Kidney (tissue), 14 donors: ENCODE results near the gene SIGMAR1. TPM values are rescaled to one million over a fixed set of nuclear protein-coding genes. Genes with fewer than 3 reads are reported as not detected.

Experiments
- DNase-seq, 5 donors: peaks; one replicate each; pipeline ENCODE4 v3.0.0-alpha.2; 2013 to 2020
- FAIRE-seq: peaks from 2 replicates; lab custom pipeline; 2012; peaks lifted over from hg19 to GRCh38; lab: Jason Lieb, UNC
- H3K27ac ChIP-seq, 2 donors: one replicate each; pipeline ENCODE4 v1.7.0; 2013; ENCODE audit warnings: low read depth in 2 of 2, low read length in 2 of 2, inconsistent platforms in 1 of 2
- H3K27me3 ChIP-seq: one replicate; pipeline ENCODE4 v1.7.1; 2013; ENCODE audit warnings: low read length, inconsistent platforms; ENCODE audit not compliant: control insufficient read depth, insufficient read depth
- H3K36me3 ChIP-seq, 3 donors: one replicate each; pipeline versions ENCODE4 v1.7.0 to v1.7.1; 2013; ENCODE audit warnings: low read length in 3 of 3, control low read depth in 1 of 3, inconsistent platforms in 1 of 3; ENCODE audit not compliant: insufficient read depth in 3 of 3, control insufficient read depth in 2 of 3
- H3K4me1 ChIP-seq, 3 donors: one replicate each; pipeline versions ENCODE4 v1.7.0 to v1.7.1; 2013; ENCODE audit warnings: low read length in 3 of 3, inconsistent platforms in 1 of 3, low read depth in 1 of 3; ENCODE audit not compliant: control insufficient read depth in 2 of 3, insufficient read depth in 2 of 3
- H3K4me3 ChIP-seq, 3 donors: one replicate each; pipeline versions ENCODE4 v1.7.0 to v1.8.1; 2013; ENCODE audit warnings: low read length in 3 of 3, control low read depth in 1 of 3, inconsistent platforms in 1 of 3
- H3K9ac ChIP-seq, 3 donors: one replicate each; pipeline versions ENCODE4 v1.7.0 to v1.7.1; 2013; ENCODE audit warnings: low read length in 3 of 3, control low read depth in 1 of 3, inconsistent platforms in 1 of 3
- H3K9me3 ChIP-seq, 3 donors: one replicate each; pipeline versions ENCODE4 v1.7.0 to v1.7.1; 2013; ENCODE audit warnings: low read length in 3 of 3, control low read depth in 1 of 3, inconsistent platforms in 1 of 3; ENCODE audit not compliant: control insufficient read depth in 2 of 3, insufficient read depth in 1 of 3
- intact Hi-C: fragments of 100-400 bp; cut with DNase I; formaldehyde crosslinking; loops from one replicate; pipeline ENCODE4 v1.11.1; 2022
- polyA plus RNA-seq: library from polyadenylated mRNA; stranded (reverse); fragments of 350-450 nt; fragmentation: Illumina TruSeq; extraction: RNeasy Lipid Tissue Mini Kit (QIAGEN cat#74804); gene quantifications from one replicate; pipeline ENCODE4 v1.2.3, GENCODE V29; 2014; ENCODE audit warnings: low read depth, low replicate concordance; ENCODE audit not compliant: insufficient read depth
- total RNA-seq: library from RNA; stranded (reverse); fragmentation: NEBNext Ultra II Directional; extraction: Animal tissue kit (Norgen Biotek cat#: 25700); gene quantifications from one replicate; pipeline ENCODE4 v1.2.1, GENCODE V29; 2021
- TF ChIP-seq, protein P1 (sequence below): IDR thresholded peaks from 3 replicates; pipeline ENCODE4 v1.5.1; 2012; ENCODE audit warnings: mild to moderate bottlenecking, moderate library complexity, borderline replicate concordance; ENCODE audit not compliant: insufficient read depth; ENCODE audit errors: extremely low read depth
- donor health status: control.
- donor health status: control.
- donor health status: control.
- donor health status: control.
- donor health status: control.
- donor health status: DM: yes; HTN: yes; CAD: no.
- donor health status: Normal renal cell carcinoma (clear cell type).

The SIGMAR1 gene
- total and polyA plus RNA-seq, 2 donors from 2014 or later = 40.6 to 43.3 TPM

DNA sequence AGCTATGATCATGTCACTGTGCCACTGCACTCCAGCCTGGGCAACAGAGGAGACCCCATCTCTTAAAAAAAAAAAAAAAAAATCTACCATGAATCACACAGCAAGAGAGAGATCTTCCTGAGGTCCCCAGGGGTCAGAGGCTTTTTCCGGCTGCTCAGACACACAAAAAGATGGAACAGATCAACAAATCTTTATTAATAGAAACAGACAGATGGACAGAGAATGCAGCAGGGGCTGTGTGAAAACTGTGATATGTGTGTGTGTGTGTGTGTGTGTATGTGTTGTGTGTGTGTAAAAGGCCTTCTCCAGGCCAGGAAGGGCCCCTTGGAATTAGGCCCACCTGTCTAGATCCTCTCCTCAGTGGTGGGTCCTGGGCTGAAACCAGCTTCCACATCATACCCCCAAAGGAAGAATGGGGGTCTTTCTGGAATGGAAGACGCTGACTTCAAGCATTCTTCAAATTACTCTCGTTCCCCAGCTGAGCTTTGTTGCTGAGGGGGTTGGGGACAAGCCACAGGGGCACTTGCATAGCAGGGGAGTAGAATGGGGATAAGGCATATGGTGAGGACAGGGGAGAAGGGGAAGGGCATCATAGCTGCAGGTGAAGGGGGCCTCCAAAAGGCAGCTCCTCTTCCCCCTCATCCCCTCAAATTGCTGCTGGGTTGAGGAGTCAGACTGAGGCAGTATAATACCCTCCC lies 2.9 kb downstream of the SIGMAR1 start:
- Histone ChIP-seq H3K9ac (no peak overlapping the region), H3K9me3 (no peaks in the 10 kb centered on the region), H3K27me3 (peaks cover 4% of the 10 kb centered on the region), H3K4me3 (no peak overlapping the region), H3K27ac (no peak overlapping the region), H3K4me1 (peaks cover 0 to 21% (median 2%) of the 10 kb centered on the region in 3 donors), H3K36me3 (peaks cover 2 to 7% (median 2%) of the 10 kb centered on the region in 3 donors)
- FAIRE-seq = no peak
- TF ChIP-seq, protein P1, sequence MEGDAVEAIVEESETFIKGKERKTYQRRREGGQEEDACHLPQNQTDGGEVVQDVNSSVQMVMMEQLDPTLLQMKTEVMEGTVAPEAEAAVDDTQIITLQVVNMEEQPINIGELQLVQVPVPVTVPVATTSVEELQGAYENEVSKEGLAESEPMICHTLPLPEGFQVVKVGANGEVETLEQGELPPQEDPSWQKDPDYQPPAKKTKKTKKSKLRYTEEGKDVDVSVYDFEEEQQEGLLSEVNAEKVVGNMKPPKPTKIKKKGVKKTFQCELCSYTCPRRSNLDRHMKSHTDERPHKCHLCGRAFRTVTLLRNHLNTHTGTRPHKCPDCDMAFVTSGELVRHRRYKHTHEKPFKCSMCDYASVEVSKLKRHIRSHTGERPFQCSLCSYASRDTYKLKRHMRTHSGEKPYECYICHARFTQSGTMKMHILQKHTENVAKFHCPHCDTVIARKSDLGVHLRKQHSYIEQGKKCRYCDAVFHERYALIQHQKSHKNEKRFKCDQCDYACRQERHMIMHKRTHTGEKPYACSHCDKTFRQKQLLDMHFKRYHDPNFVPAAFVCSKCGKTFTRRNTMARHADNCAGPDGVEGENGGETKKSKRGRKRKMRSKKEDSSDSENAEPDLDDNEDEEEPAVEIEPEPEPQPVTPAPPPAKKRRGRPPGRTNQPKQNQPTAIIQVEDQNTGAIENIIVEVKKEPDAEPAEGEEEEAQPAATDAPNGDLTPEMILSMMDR = no peak
- intact Hi-C loops = no loop called here
- no peak for DNase-seq

DNA sequence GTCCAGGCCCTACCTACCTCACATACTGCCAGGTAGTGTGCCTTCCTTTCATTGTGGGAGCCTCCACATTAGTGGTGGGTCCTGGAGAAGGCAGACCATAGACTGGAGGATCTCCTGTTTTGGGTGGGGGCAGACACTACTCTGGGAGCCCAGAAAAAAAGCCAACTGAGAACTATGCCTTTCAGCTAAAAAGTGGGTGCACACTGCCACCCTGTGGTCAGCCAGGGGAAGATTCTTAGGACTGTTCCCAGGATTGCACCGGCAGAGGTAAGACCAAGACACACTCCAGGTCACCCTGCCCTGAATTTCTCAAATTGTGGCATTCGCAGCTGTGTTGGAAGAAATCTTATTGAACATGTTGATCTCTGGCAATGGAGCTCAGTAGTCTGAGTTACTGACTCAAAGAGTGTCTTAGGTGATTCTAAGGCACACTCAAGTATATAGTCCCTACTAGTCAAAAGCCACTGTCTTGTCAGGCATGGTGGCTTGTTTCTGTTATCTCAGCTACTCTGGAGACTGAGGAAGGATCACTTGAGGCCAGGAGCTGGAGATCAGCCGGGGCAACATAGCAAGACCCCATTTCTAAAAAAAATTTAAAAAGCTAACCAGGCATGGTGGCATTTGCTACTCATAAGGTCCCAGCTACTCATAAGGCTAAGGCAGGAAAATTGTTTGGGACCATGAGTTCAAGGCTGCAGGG lies 3.6 kb downstream of the SIGMAR1 start:
- Histone ChIP-seq H3K27ac (no peak overlapping the region), H3K4me3 (no peak overlapping the region), H3K9ac (no peak overlapping the region), H3K9me3 (no peaks in the 10 kb centered on the region), H3K27me3 (peaks cover 9% of the 10 kb centered on the region), H3K4me1 (peaks cover 0 to 24% (median 2%) of the 10 kb centered on the region in 3 donors), H3K36me3 (peaks cover 2 to 7% (median 2%) of the 10 kb centered on the region in 3 donors)
- TF ChIP-seq, protein P1 = peak; percentile 86
- FAIRE-seq = no peak
- intact Hi-C loops = no loop called here
- DNase-seq = peak in 4 of 5 donors; percentile 64 to 80 (median 71)

DNA sequence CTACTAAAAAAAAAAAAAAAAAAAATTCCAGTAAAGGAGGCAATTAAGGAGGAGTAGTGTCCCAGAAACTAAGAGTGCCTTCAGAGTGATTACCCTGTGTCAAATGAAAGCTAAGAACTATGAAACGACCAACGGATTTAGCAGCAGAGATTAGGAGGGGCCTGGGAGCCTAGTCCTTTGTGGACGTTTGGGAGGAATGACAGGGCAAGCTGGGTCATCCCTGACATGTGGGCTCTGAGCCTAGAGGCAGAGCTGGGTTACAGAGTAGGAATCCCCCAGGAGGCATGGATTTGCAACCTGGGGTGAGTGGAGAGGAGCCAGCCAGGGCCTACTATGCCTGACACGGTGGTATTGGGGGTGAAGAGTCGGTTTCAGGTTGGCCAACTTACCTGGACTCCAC lies 4.4 kb downstream of the SIGMAR1 start:
- H3K9ac ChIP-seq = no peak overlapping the region
- peaks cover 2 to 7% (median 2%) of the 10 kb centered on the region in 3 donors for H3K36me3 ChIP-seq
- H3K9me3 ChIP-seq = no peaks in the 10 kb centered on the region
- no peak for DNase-seq
- FAIRE-seq = no peak
- intact Hi-C loops = no loop called here
- H3K27ac ChIP-seq = no peak overlapping the region
- H3K27me3 ChIP-seq = peaks cover 13% of the 10 kb centered on the region
- TF ChIP-seq, protein P1 = no peak
- no peak overlapping the region for H3K4me3 ChIP-seq
- H3K4me1 ChIP-seq = peaks cover 0 to 26% (median 2%) of the 10 kb centered on the region in 3 donors
